Hepatocyte (in vitro differentiated cells): ENCODE results near the gene UBE2A.

Source experiments
- CTCF ChIP-seq: fragments of 200-600 bp; sonication (generic); IDR thresholded peaks from 2 replicates; pipeline ENCODE4 v1.5.1; 2016; ENCODE audit warnings: antibody characterized with exemption, mild to moderate bottlenecking; ENCODE audit not compliant: poor library complexity
- EZH2 ChIP-seq: fragments of 200-600 bp; sonication (generic); IDR thresholded peaks from 2 replicates; pipeline ENCODE4 v1.6.1; 2016; ENCODE audit warnings: antibody characterized with exemption, mild to moderate bottlenecking, borderline replicate concordance
- EZH2phosphoT487 ChIP-seq: fragments of 200-600 bp; sonication (generic); IDR thresholded peaks from one replicate; pipeline ENCODE4 v1.6.1; 2018; ENCODE audit warnings: antibody characterized with exemption, mild to moderate bottlenecking, low read depth, moderate library complexity; ENCODE audit not compliant: unreplicated experiment, severe bottlenecking

GRCh38 chrX:119573840-119574393, 446 bp upstream of the UBE2A start:
- TF ChIP-seq CTCF (no peak), EZH2phosphoT487 (no peak), EZH2 (no peak)
